Measurements from ENCODE around the gene TAS2R40. TPM values are rescaled to one million over a fixed set of nuclear protein-coding genes. Genes with fewer than 3 reads are reported as not detected.
"Not testable (repeated sequence)": the region's sequence is repeated elsewhere in the genome, so short reads cannot be mapped to it uniquely, and the experiment has no call there.

TAS2R40 gene
- total RNA-seq = not detected in 2 replicates

- DNase-seq (ENCODE audit: low read depth) = no peak
- Histone ChIP-seq H3K36me3 (ENCODE audit: control insufficient read depth, insufficient read depth, low read length) (no peaks in the 10 kb centered on the region), H3K27me3 (ENCODE audit: control insufficient read depth, insufficient read depth, low read length) (no peaks in the 10 kb centered on the region), H3K4me3 (ENCODE audit: low read depth, low read length) (no peak within 1 kb of the TSS)
- TF ChIP-seq, protein P1, sequence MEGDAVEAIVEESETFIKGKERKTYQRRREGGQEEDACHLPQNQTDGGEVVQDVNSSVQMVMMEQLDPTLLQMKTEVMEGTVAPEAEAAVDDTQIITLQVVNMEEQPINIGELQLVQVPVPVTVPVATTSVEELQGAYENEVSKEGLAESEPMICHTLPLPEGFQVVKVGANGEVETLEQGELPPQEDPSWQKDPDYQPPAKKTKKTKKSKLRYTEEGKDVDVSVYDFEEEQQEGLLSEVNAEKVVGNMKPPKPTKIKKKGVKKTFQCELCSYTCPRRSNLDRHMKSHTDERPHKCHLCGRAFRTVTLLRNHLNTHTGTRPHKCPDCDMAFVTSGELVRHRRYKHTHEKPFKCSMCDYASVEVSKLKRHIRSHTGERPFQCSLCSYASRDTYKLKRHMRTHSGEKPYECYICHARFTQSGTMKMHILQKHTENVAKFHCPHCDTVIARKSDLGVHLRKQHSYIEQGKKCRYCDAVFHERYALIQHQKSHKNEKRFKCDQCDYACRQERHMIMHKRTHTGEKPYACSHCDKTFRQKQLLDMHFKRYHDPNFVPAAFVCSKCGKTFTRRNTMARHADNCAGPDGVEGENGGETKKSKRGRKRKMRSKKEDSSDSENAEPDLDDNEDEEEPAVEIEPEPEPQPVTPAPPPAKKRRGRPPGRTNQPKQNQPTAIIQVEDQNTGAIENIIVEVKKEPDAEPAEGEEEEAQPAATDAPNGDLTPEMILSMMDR (IDR thresholded peaks at IDR 0.05; ENCODE audit: insufficient read depth, low read length, poor library complexity, severe bottlenecking) = no peak
These were observed at the start of gene TAS2R40 for GRCh38 chr7:143221737-143222136. Gene TAS2R40, plus strand, starts transcription at chr7:143222037. Its CDS starts 42 bp downstream, at chr7:143222079.

GRCh38 chr7:143172354-143172753 is 49.5 kb upstream of the TAS2R40 start:
- no peak for DNase-seq (ENCODE audit: low read depth)
- no peak overlapping the region for H3K4me3 ChIP-seq (ENCODE audit: low read depth, low read length)
- TF ChIP-seq, protein P1 (IDR thresholded peaks at IDR 0.05; ENCODE audit: insufficient read depth, low read length, poor library complexity, severe bottlenecking) = no peak

GRCh38 chr7:143176128-143176527 is 45.7 kb upstream of the TAS2R40 start:
- TF ChIP-seq, protein P1 (IDR thresholded peaks at IDR 0.05; ENCODE audit: insufficient read depth, low read length, poor library complexity, severe bottlenecking) = no peak
- no peaks in the 10 kb centered on the region for H3K36me3 ChIP-seq (ENCODE audit: control insufficient read depth, insufficient read depth, low read length)
- DNase-seq (ENCODE audit: low read depth) = no peak
- no peaks in the 10 kb centered on the region for H3K27me3 ChIP-seq (ENCODE audit: control insufficient read depth, insufficient read depth, low read length)
- H3K4me3 ChIP-seq (ENCODE audit: low read depth, low read length) = no peak overlapping the region

More at GRCh38 chr7:143172354-143172753, 49.5 kb upstream of the TAS2R40 start:
- no peaks in the 10 kb centered on the region for H3K36me3 ChIP-seq (ENCODE audit: control insufficient read depth, insufficient read depth, low read length)
- no peaks in the 10 kb centered on the region for H3K27me3 ChIP-seq (ENCODE audit: control insufficient read depth, insufficient read depth, low read length)

- H3K36me3 ChIP-seq (ENCODE audit: control insufficient read depth, insufficient read depth, low read length) = no peaks in the 10 kb centered on the region
- H3K27me3 ChIP-seq (ENCODE audit: control insufficient read depth, insufficient read depth, low read length) = no peaks in the 10 kb centered on the region
- TF ChIP-seq, protein P1 (IDR thresholded peaks at IDR 0.05; ENCODE audit: insufficient read depth, low read length, poor library complexity, severe bottlenecking) = no peak
- no peak overlapping the region for H3K4me3 ChIP-seq (ENCODE audit: low read depth, low read length)
- DNase-seq (ENCODE audit: low read depth) = no peak
These were observed 44.3 kb upstream of the TAS2R40 start for GRCh38 chr7:143177374-143178119.

- not testable (repeated sequence) for H3K4me3 ChIP-seq (ENCODE audit: low read depth, low read length); H3K27me3 ChIP-seq (ENCODE audit: control insufficient read depth, insufficient read depth, low read length); DNase-seq (ENCODE audit: low read depth); H3K36me3 ChIP-seq (ENCODE audit: control insufficient read depth, insufficient read depth, low read length)
These were observed 41.1 kb upstream of the TAS2R40 start for GRCh38 chr7:143180771-143181170.

- TF ChIP-seq, protein P1 (IDR thresholded peaks at IDR 0.05; ENCODE audit: insufficient read depth, low read length, poor library complexity, severe bottlenecking) = no peak
- Histone ChIP-seq H3K4me3 (ENCODE audit: low read depth, low read length) (no peak overlapping the region), H3K36me3 (ENCODE audit: control insufficient read depth, insufficient read depth, low read length) (no peaks in the 10 kb centered on the region), H3K27me3 (ENCODE audit: control insufficient read depth, insufficient read depth, low read length) (no peaks in the 10 kb centered on the region)
- no peak for DNase-seq (ENCODE audit: low read depth)
These were observed 40.5 kb upstream of the TAS2R40 start for GRCh38 chr7:143181349-143181748.
